ENCODE data around the gene DMRT2.

GRCh38 chr9:1057910-1058309, 7.8 kb downstream of the DMRT2 start:
- TF ChIP-seq CTCF (IDR thresholded peaks at IDR 0.05) (no peak), POLR2A (IDR thresholded peaks at IDR 0.05) (no peak)

Data from thyroid gland (tissue), 4 donors.